Measurements from ENCODE around the gene MEGF10.

DNA sequence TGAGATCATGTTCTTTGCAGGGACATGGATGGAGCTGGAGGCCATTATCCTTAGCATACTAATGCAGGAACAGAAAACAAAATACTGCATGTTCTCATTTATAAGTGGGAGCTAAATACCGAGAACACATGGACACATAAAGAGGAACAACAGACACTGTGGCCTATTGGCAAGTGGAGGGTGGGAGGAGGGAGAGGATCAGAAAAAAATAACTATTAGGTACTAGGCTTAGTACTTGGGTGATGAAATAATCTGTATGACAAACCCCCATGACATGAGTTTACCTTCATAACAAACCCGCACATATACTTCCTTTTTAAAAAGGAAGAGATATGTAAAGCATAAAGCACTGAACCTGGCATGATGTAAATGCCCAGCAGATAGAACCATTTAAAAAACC is 99.0 kb downstream of the MEGF10 start:
- TF ChIP-seq CTCF (IDR thresholded peaks at IDR 0.05) (no peak), POLR2A (IDR thresholded peaks at IDR 0.05) (no peak), POLR2AphosphoS5 (IDR thresholded peaks at IDR 0.05) (no peak), EP300 (IDR thresholded peaks at IDR 0.05) (no peak)

Data from sigmoid colon (tissue), 4 donors.